Astrocyte (in vitro differentiated cells and primary cell): ENCODE data around the gene MT1H. TPM values are rescaled to one million over a fixed set of nuclear protein-coding genes. Genes with fewer than 3 reads are reported as not detected.

Experiments used
- DNase-seq: peaks from one replicate; pipeline ENCODE4 v3.0.0-alpha.2; 2010; ENCODE audit warnings: low read depth
- FAIRE-seq: peaks from 2 replicates; lab custom pipeline; 2011; peaks lifted over from hg19 to GRCh38; lab: Jason Lieb, UNC
- H2AFZ ChIP-seq: 2 replicates; pipeline ENCODE4 v1.6.0; 2012; ENCODE audit warnings: low read depth, low read length, inconsistent platforms
- H3K27ac ChIP-seq: 2 replicates; pipeline ENCODE4 v1.5.1; 2011; ENCODE audit warnings: low read depth, low read length, inconsistent platforms
- H3K27me3 ChIP-seq: 2 replicates; pipeline ENCODE4 v1.6.0; 2011; ENCODE audit warnings: low read length, inconsistent platforms; ENCODE audit not compliant: insufficient read depth
- H3K36me3 ChIP-seq: 2 replicates; pipeline ENCODE4 v1.5.1; 2011; ENCODE audit warnings: low read length, inconsistent platforms; ENCODE audit not compliant: insufficient read depth
- H3K4me1 ChIP-seq: 2 replicates; pipeline ENCODE4 v1.5.1; 2011; ENCODE audit warnings: low read length, inconsistent platforms; ENCODE audit not compliant: insufficient read depth
- H3K4me2 ChIP-seq: 2 replicates; pipeline ENCODE4 v1.6.0; 2012; ENCODE audit warnings: low read length, inconsistent platforms
- H3K4me3 ChIP-seq: 2 replicates; pipeline ENCODE4 v1.5.1; 2011; ENCODE audit warnings: low read depth, mild to moderate bottlenecking, low read length, inconsistent platforms; ENCODE audit not compliant: insufficient read depth
- H3K79me2 ChIP-seq: 2 replicates; pipeline ENCODE4 v1.6.0; 2012; ENCODE audit warnings: mild to moderate bottlenecking, low read length, inconsistent platforms; ENCODE audit not compliant: insufficient read depth
- H3K9ac ChIP-seq: 2 replicates; pipeline ENCODE4 v1.6.0; 2012; ENCODE audit warnings: mild to moderate bottlenecking, low read length, inconsistent platforms
- H3K9me3 ChIP-seq: 2 replicates; pipeline ENCODE4 v1.5.1; 2012; ENCODE audit warnings: low read depth, mild to moderate bottlenecking, low read length, inconsistent platforms; ENCODE audit not compliant: insufficient read depth
- H4K20me1 ChIP-seq: 2 replicates; pipeline ENCODE4 v1.6.0; 2012; ENCODE audit warnings: low read length, inconsistent platforms; ENCODE audit not compliant: insufficient read depth
- H3K27ac Mint-ChIP-seq: one replicate; pipeline ENCODE4 v1.8.0; 2021; ENCODE audit warnings: mild to moderate bottlenecking, mixed read lengths; ENCODE audit not compliant: unreplicated experiment
- H3K27me3 Mint-ChIP-seq: one replicate; pipeline ENCODE4 v1.8.0; 2021; ENCODE audit warnings: low read depth, mixed read lengths; ENCODE audit not compliant: unreplicated experiment
- H3K36me3 Mint-ChIP-seq: one replicate; pipeline ENCODE4 v1.8.0; 2021; ENCODE audit warnings: low read depth, mixed read lengths; ENCODE audit not compliant: unreplicated experiment
- H3K4me1 Mint-ChIP-seq: one replicate; pipeline ENCODE4 v1.8.0; 2021; ENCODE audit warnings: low read depth, mixed read lengths; ENCODE audit not compliant: unreplicated experiment
- H3K4me3 Mint-ChIP-seq: one replicate; pipeline ENCODE4 v1.8.0; 2021; ENCODE audit warnings: mild to moderate bottlenecking, moderate library complexity, mixed read lengths; ENCODE audit not compliant: unreplicated experiment
- H3K9me3 Mint-ChIP-seq: one replicate; pipeline ENCODE4 v1.8.0; 2021; ENCODE audit warnings: mild to moderate bottlenecking, mixed read lengths; ENCODE audit not compliant: unreplicated experiment
- EZH2 ChIP-seq: IDR thresholded peaks from 2 replicates; pipeline ENCODE4 v1.6.1; 2012; ENCODE audit warnings: mild to moderate bottlenecking, low read length, inconsistent platforms; ENCODE audit not compliant: insufficient read depth
- total RNA-seq: library from RNA; stranded (reverse); gene quantifications from 2 replicates; pipeline ENCODE4 v1.2.1, GENCODE V29; 2021
- TF ChIP-seq, protein P1 (sequence below): IDR thresholded peaks from 2 replicates; pipeline ENCODE4 v1.5.1; 2011; ENCODE audit warnings: low read depth, mild to moderate bottlenecking, inconsistent platforms, low read length, moderate library complexity; ENCODE audit not compliant: insufficient read depth

MT1H gene
- total RNA-seq, 1 donor from 2014 or later = not detected

DNA sequence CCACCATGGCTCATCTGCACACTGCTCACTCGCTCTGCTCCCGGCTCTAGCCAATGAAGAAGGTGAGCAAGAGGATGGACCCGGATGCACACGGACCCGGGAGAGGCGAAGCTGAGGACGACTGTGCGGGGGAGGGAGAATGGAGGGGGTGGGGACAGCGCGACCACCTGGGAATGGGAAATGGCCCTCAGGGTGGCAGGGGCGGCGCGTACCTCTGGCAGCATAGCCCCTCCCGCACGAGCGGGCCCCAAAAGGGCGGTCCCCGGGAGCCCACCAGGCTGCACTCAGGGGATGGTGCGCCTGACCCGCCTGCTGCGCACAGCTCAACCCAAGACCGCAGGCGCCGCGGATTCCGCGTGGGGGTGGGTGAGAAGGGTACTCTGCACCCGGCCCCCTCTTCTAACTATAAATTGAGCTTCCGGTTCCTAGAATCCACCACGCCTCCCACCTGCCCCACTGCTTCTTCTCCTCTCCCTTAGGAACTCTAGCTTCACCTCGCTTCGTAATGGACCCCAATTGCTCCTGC, 6.1 kb downstream of the MT1H start:
- no peak overlapping the region for H2AFZ ChIP-seq
- peaks cover 86% of the 10 kb centered on the region for H3K27me3 Mint-ChIP-seq
- no peaks in the 10 kb centered on the region for H3K4me1 Mint-ChIP-seq
- H3K79me2 ChIP-seq = no peaks in the 10 kb centered on the region
- DNase-seq (no peak), FAIRE-seq (no peak)
- no peak overlapping the region for H3K4me3 Mint-ChIP-seq
- no peaks in the 10 kb centered on the region for H3K9me3 Mint-ChIP-seq
- no peaks in the 10 kb centered on the region for H3K36me3 ChIP-seq
- H3K27ac Mint-ChIP-seq = no peak overlapping the region
- H3K9me3 ChIP-seq = no peaks in the 10 kb centered on the region
- H3K4me2 ChIP-seq = peak overlapping the region; percentile 70
- no peak overlapping the region for H3K4me3 ChIP-seq
- peaks cover 6% of the 10 kb centered on the region for H3K4me1 ChIP-seq
- peaks cover 53% of the 10 kb centered on the region for H3K27me3 ChIP-seq
- TF ChIP-seq EZH2 = no peak
- no peaks in the 10 kb centered on the region for H4K20me1 ChIP-seq
- H3K9ac ChIP-seq = no peak overlapping the region
- peaks cover 2% of the 10 kb centered on the region for H3K36me3 Mint-ChIP-seq
- H3K27ac ChIP-seq = no peak overlapping the region

DNA sequence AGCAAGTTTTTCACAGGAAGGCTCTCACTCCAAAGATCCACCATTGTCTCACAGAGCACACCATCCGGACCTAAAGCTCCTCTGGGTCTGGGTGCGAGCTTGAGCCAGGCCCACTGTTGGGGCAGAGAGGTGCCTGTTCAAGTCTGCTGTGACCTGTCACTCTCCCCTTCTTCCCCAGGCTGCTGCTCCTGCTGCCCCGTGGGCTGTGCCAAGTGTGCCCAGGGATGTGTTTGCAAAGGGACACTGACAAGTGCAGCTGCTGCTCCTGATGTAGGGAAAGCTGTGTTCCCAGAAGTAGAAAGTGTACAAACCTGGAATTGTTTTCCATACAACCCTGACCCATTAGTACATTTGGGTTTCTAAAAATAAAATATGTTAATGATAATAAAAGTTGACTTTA, 7.9 kb downstream of the MT1H start:
- no peaks in the 10 kb centered on the region for H3K9me3 ChIP-seq
- Mint-ChIP-seq H3K27me3 (peaks cover 74% of the 10 kb centered on the region), H3K4me1 (peaks cover 3% of the 10 kb centered on the region), H3K27ac (no peak overlapping the region), H3K9me3 (peaks cover 1% of the 10 kb centered on the region), H3K36me3 (no peaks in the 10 kb centered on the region), H3K4me3 (no peak overlapping the region)
- no peaks in the 10 kb centered on the region for H4K20me1 ChIP-seq
- no peak overlapping the region for H3K9ac ChIP-seq
- no peak for FAIRE-seq
- H3K27me3 ChIP-seq = peaks cover 35% of the 10 kb centered on the region
- H3K27ac ChIP-seq = no peak overlapping the region
- H3K36me3 ChIP-seq = no peaks in the 10 kb centered on the region
- peaks cover 13% of the 10 kb centered on the region for H3K4me1 ChIP-seq
- DNase-seq = no peak
- TF ChIP-seq EZH2 = no peak
- TF ChIP-seq, protein P1, sequence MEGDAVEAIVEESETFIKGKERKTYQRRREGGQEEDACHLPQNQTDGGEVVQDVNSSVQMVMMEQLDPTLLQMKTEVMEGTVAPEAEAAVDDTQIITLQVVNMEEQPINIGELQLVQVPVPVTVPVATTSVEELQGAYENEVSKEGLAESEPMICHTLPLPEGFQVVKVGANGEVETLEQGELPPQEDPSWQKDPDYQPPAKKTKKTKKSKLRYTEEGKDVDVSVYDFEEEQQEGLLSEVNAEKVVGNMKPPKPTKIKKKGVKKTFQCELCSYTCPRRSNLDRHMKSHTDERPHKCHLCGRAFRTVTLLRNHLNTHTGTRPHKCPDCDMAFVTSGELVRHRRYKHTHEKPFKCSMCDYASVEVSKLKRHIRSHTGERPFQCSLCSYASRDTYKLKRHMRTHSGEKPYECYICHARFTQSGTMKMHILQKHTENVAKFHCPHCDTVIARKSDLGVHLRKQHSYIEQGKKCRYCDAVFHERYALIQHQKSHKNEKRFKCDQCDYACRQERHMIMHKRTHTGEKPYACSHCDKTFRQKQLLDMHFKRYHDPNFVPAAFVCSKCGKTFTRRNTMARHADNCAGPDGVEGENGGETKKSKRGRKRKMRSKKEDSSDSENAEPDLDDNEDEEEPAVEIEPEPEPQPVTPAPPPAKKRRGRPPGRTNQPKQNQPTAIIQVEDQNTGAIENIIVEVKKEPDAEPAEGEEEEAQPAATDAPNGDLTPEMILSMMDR = no peak
- H3K4me3 ChIP-seq = no peak overlapping the region
- no peaks in the 10 kb centered on the region for H3K79me2 ChIP-seq
- no peak overlapping the region for H3K4me2 ChIP-seq
- no peak overlapping the region for H2AFZ ChIP-seq

DNA sequence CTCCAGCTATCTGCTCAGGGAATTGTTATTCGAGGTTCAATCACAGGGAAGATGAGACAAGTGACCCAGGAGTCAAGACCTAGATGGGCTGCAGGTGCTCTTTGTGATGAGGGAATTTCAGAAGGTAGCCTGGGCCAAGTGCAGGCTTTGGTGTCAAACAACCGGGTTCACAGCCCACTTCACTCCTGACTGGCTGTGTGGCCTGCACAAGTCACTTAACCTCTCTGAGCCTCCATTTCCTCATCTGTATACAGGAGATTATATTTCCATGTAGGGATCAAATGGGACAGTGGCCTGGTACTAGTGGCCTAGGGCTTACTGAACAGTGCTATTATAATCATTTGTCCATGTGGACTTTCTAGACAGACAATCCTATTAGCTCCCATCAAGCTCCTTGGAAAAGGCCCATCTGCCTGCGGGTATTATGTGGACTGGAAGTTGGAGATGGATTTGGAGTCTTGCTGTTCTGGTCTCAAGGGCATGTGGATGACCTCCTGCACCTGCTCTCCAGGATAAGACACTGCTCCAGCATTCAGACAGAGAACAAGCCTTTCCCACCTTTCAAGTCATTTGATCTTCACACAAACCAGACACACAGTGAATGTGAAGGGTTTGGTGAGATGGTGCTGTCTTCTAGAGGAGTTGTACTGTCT, 9.6 kb downstream of the MT1H start:
- H2AFZ ChIP-seq = no peak overlapping the region
- FAIRE-seq = no peak
- Mint-ChIP-seq H3K27me3 (peaks cover 68% of the 10 kb centered on the region), H3K36me3 (no peaks in the 10 kb centered on the region), H3K27ac (no peak overlapping the region), H3K4me3 (no peak overlapping the region), H3K4me1 (peaks cover 3% of the 10 kb centered on the region), H3K9me3 (peaks cover 1% of the 10 kb centered on the region)
- H3K4me1 ChIP-seq = peaks cover 20% of the 10 kb centered on the region
- H3K79me2 ChIP-seq = no peaks in the 10 kb centered on the region
- H3K4me3 ChIP-seq = no peak overlapping the region
- H3K9ac ChIP-seq = no peak overlapping the region
- no peak for TF ChIP-seq EZH2
- TF ChIP-seq, protein P1 = no peak
- H3K4me2 ChIP-seq = no peak overlapping the region
- peaks cover 22% of the 10 kb centered on the region for H3K27me3 ChIP-seq
- no peaks in the 10 kb centered on the region for H4K20me1 ChIP-seq
- DNase-seq = no peak
- H3K9me3 ChIP-seq = no peaks in the 10 kb centered on the region
- no peaks in the 10 kb centered on the region for H3K36me3 ChIP-seq
- H3K27ac ChIP-seq = no peak overlapping the region
